T-cell (primary cell): ENCODE data around the gene ST3GAL2. TPM values are rescaled to one million over a fixed set of nuclear protein-coding genes. Genes with fewer than 3 reads are reported as not detected.
A peak's percentile ranks its signal among the peaks of the same experiment; 100 is the strongest.

Experiments
- ATAC-seq, 4 experiments: fragments of 200-7000 bp in 3 of 4; fragments of 150-1000 bp in 1 of 4; cut with Tn5 transposase; replicated peaks in 1 of 4; 1 replicate in 3 of 4; 2 replicates in 1 of 4; pipeline ENCODE4 v1.10.0; 2021; ENCODE audit warnings: moderate library complexity in 3 of 4, mild to moderate bottlenecking in 2 of 4, moderate number of reproducible peaks in 1 of 4
- CTCF ChIA-PET, 2 donors: fragments of 300-600 bp; sonication (Branson Sonifier 250); formaldehyde crosslinking; loops; one replicate each; lab custom pipeline; 2022; ENCODE audit warnings: antibody characterized with exemption in 2 of 2; lab: Charles Lee
- POLR2A ChIA-PET, 2 donors: fragments of 300-600 bp; sonication (Branson Sonifier 250); formaldehyde crosslinking; loops; one replicate each; lab custom pipeline; 2022; ENCODE audit warnings: antibody characterized with exemption in 2 of 2; lab: Charles Lee
- DNase-seq, 35 experiments: peaks; one replicate each; pipeline versions ENCODE4 v3.0.0 to v3.0.0-alpha.2; 2013 to 2023
- H3K27ac ChIP-seq: one replicate; pipeline ENCODE4 v1.5.1; 2013; ENCODE audit warnings: low read length
- H3K27me3 ChIP-seq, 2 experiments: replicated peaks in 1 of 2; 1 replicate in 1 of 2; 2 replicates in 1 of 2; pipeline versions ENCODE4 v1.6.1 to v1.7.0; 2013; ENCODE audit warnings: low read length in 1 of 2, mixed read lengths in 1 of 2; ENCODE audit not compliant: control insufficient read depth in 2 of 2, insufficient read depth in 2 of 2; ENCODE audit errors: extremely low read depth in 1 of 2
- H3K36me3 ChIP-seq, 2 donors: 1 replicate in 1 of 2; 2 replicates in 1 of 2; pipeline versions ENCODE4 v1.6.1 to v1.7.0; 2013; ENCODE audit warnings: low read length in 1 of 2; ENCODE audit not compliant: control insufficient read depth in 2 of 2, insufficient read depth in 1 of 2; ENCODE audit errors: extremely low read depth in 1 of 2
- H3K4me1 ChIP-seq, 2 experiments: 1 replicate in 1 of 2; 2 replicates in 1 of 2; pipeline versions ENCODE4 v1.6.1 to v1.7.0; 2013; ENCODE audit warnings: low read length in 2 of 2, mixed read lengths in 1 of 2; ENCODE audit not compliant: insufficient read depth in 2 of 2, control insufficient read depth in 1 of 2; ENCODE audit errors: extremely low read depth in 1 of 2
- H3K4me3 ChIP-seq, 2 donors: 1 replicate in 1 of 2; 2 replicates in 1 of 2; pipeline versions ENCODE4 v1.5.1 to v1.7.0; 2013; ENCODE audit warnings: mild to moderate bottlenecking in 2 of 2, low read length in 1 of 2, moderate library complexity in 1 of 2; ENCODE audit not compliant: control insufficient read depth in 1 of 2; ENCODE audit errors: extremely low read depth in 1 of 2
- H3K9me3 ChIP-seq: 2 replicates; pipeline ENCODE4 v1.7.0; 2013
- H3K27ac Mint-ChIP-seq, 2 donors: one replicate each; pipeline ENCODE4 v1.8.0; 2020 to 2021; ENCODE audit warnings: mild to moderate bottlenecking in 2 of 2, mixed read lengths in 2 of 2
- H3K27me3 Mint-ChIP-seq, 2 donors: one replicate each; pipeline ENCODE4 v1.8.0; 2021 to 2022; ENCODE audit warnings: mixed read lengths in 2 of 2
- H3K36me3 Mint-ChIP-seq: one replicate; pipeline ENCODE4 v1.8.0; 2021; ENCODE audit warnings: mixed read lengths
- H3K4me1 Mint-ChIP-seq, 3 donors: one replicate each; pipeline ENCODE4 v1.8.0; 2020 to 2022; ENCODE audit warnings: mixed read lengths in 3 of 3, mild to moderate bottlenecking in 1 of 3
- H3K4me3 Mint-ChIP-seq, 3 donors: one replicate each; pipeline ENCODE4 v1.8.0; 2020 to 2022; ENCODE audit warnings: mild to moderate bottlenecking in 3 of 3, mixed read lengths in 3 of 3, moderate library complexity in 3 of 3
- H3K9me3 Mint-ChIP-seq, 3 donors: one replicate each; pipeline ENCODE4 v1.8.0; 2020 to 2022; ENCODE audit warnings: mixed read lengths in 3 of 3
- WGBS: methylation state at CpG from one replicate; pipeline ENCODE4 v1.1.5; 2013; ENCODE audit warnings: missing lambda C conversion rate; ENCODE audit not compliant: insufficient coverage; 5-methylcytosine and 5-hydroxymethylcytosine counted together
- total RNA-seq, 35 experiments: library from RNA in 6 of 35; stranded (reverse) in 6 of 35; fragments of 120-200 nt in 1 of 35; gene quantifications; one replicate each; pipeline versions ENCODE4 v1.2.1 to v1.2.4 and lab custom pipeline; 2013 to 2026

Gene ST3GAL2
- total RNA-seq, 5 donors from 2014 or later (not counting 1 experiment from before 2014, with no cell fraction given), result 18.9 to 35.1 (median 30.2) TPM

- DNase-seq (no peak), ATAC-seq (no peak)
- ChIA-PET CTCF (no interaction called here), POLR2A (no interaction called here)
- Mint-ChIP-seq H3K4me1 (peaks cover 64 to 79% (median 72%) of the 10 kb centered on the region in 3 donors), H3K27ac (peak overlapping the region in 1 of 2 donors; percentile 87), H3K9me3 (no peaks in the 10 kb centered on the region), H3K4me3 (no peak overlapping the region), H3K36me3 (peaks cover 8% of the 10 kb centered on the region), H3K27me3 (no peaks in the 10 kb centered on the region)
- H3K27ac ChIP-seq, result no peak overlapping the region
- 73% methylated on average over 2 of the region's 6 CpGs for WGBS
- peaks cover 31 to 74% of the 10 kb centered on the region in 2 experiments for H3K4me1 ChIP-seq
- H3K9me3 ChIP-seq, result no peaks in the 10 kb centered on the region
- no peak overlapping the region for H3K4me3 ChIP-seq
- peaks cover 0 to 8% of the 10 kb centered on the region in 2 donors for H3K36me3 ChIP-seq
- no peaks in the 10 kb centered on the region for H3K27me3 ChIP-seq
Measured at GRCh38 chr16:70434484-70435260, 4.2 kb downstream of the ST3GAL2 start.

GRCh38 chr16:70433458-70434103, 5.3 kb downstream of the ST3GAL2 start:
- no peaks in the 10 kb centered on the region for H3K9me3 Mint-ChIP-seq
- Histone ChIP-seq H3K4me3 (no peak overlapping the region), H3K9me3 (no peaks in the 10 kb centered on the region), H3K4me1 (peaks cover 34 to 77% of the 10 kb centered on the region in 2 experiments), H3K36me3 (peaks cover 1 to 8% of the 10 kb centered on the region in 2 donors), H3K27me3 (no peaks in the 10 kb centered on the region), H3K27ac (no peak overlapping the region)
- CTCF ChIA-PET, result no interaction called here
- no peaks in the 10 kb centered on the region for H3K27me3 Mint-ChIP-seq
- POLR2A ChIA-PET, result interaction anchor here in 1 of 2 donors (0.5 kb wide), 2 partner anchors 21 to 23 kb away, joined by 3 read pairs; no protein-coding TSS in a partner anchor
- H3K4me3 Mint-ChIP-seq, result peak overlapping the region in 1 of 3 donors; percentile 29
- peaks cover 8% of the 10 kb centered on the region for H3K36me3 Mint-ChIP-seq
- DNase-seq (no peak), ATAC-seq (no peak)
- WGBS, result 100% methylated on average over 3 of the region's 5 CpGs
- H3K27ac Mint-ChIP-seq, result peak overlapping the region; percentile 9 to 87
- peaks cover 70 to 79% (median 75%) of the 10 kb centered on the region in 3 donors for H3K4me1 Mint-ChIP-seq

- H3K9me3 ChIP-seq, result no peaks in the 10 kb centered on the region
- DNase-seq (no peak), ATAC-seq (no peak)
- no peak overlapping the region for H3K4me3 ChIP-seq
- H3K4me3 Mint-ChIP-seq, result peak overlapping the region in 1 of 3 donors; percentile 42
- no peaks in the 10 kb centered on the region for H3K27me3 ChIP-seq
- no peaks in the 10 kb centered on the region for H3K27me3 Mint-ChIP-seq
- H3K9me3 Mint-ChIP-seq, result no peaks in the 10 kb centered on the region
- H3K27ac Mint-ChIP-seq, result peak overlapping the region; percentile 79 to 87
- peaks cover 34 to 79% of the 10 kb centered on the region in 2 experiments for H3K4me1 ChIP-seq
- ChIA-PET CTCF (interaction anchor here in 1 of 2 donors (0.7 kb wide), 1 partner anchor 53 kb away, joined by 3 read pairs; no protein-coding TSS in a partner anchor), POLR2A (interaction anchor here in 1 of 2 donors (0.5 kb wide), 1 partner anchor 20 kb away, joined by 3 read pairs; no protein-coding TSS in a partner anchor)
- peaks cover 71 to 81% (median 76%) of the 10 kb centered on the region in 3 donors for H3K4me1 Mint-ChIP-seq
- peaks cover 8% of the 10 kb centered on the region for H3K36me3 Mint-ChIP-seq
- 87% methylated on average over 10 of the region's 12 CpGs for WGBS
- H3K27ac ChIP-seq, result peak overlapping the region; percentile 38
- peaks cover 4 to 8% of the 10 kb centered on the region in 2 donors for H3K36me3 ChIP-seq
Measured at GRCh38 chr16:70432723-70433457, 6.0 kb downstream of the ST3GAL2 start.

- Histone ChIP-seq H3K4me1 (peaks cover 31 to 77% of the 10 kb centered on the region in 2 experiments), H3K9me3 (no peaks in the 10 kb centered on the region), H3K4me3 (no peak overlapping the region), H3K27ac (no peak overlapping the region), H3K27me3 (no peaks in the 10 kb centered on the region), H3K36me3 (peaks cover 4 to 8% of the 10 kb centered on the region in 2 donors)
- WGBS, result no CpG with 5 or more reads among the region's 3 CpGs
- ChIA-PET CTCF (interaction anchor here (0.6 to 0.7 kb wide), 2 partner anchors 22 to 52 kb away, joined by 3 read pairs; no protein-coding TSS in a partner anchor), POLR2A (no interaction called here)
- Mint-ChIP-seq H3K4me1 (peaks cover 71 to 80% (median 75%) of the 10 kb centered on the region in 3 donors), H3K9me3 (no peaks in the 10 kb centered on the region), H3K4me3 (peak overlapping the region in 1 of 3 donors; percentile 42), H3K36me3 (peaks cover 12% of the 10 kb centered on the region), H3K27me3 (no peaks in the 10 kb centered on the region), H3K27ac (peak overlapping the region; percentile 39 to 87)
- ATAC-seq, result no peak
- DNase-seq, result no peak
Measured at GRCh38 chr16:70432356-70432722, 6.6 kb downstream of the ST3GAL2 start.

- ChIA-PET POLR2A (interaction anchor here in 1 of 2 donors (0.6 kb wide), 1 partner anchor 69 kb away, joined by 3 read pairs; no protein-coding TSS in a partner anchor), CTCF (no interaction called here)
- no peaks in the 10 kb centered on the region for H3K27me3 ChIP-seq
- Mint-ChIP-seq H3K4me1 (peaks cover 63 to 70% (median 65%) of the 10 kb centered on the region in 3 donors), H3K9me3 (no peaks in the 10 kb centered on the region), H3K27me3 (no peaks in the 10 kb centered on the region), H3K27ac (peak overlapping the region; percentile 84 to 90), H3K36me3 (peaks cover 12% of the 10 kb centered on the region), H3K4me3 (peak overlapping the region; percentile 34 to 83 (median 37))
- peaks cover 4 to 8% of the 10 kb centered on the region in 2 donors for H3K36me3 ChIP-seq
- peak; percentile 75 to 95 (median 78) for ATAC-seq
- WGBS, result 26% methylated on average over 4 of the region's 11 CpGs
- peak in 33 of 35 experiments; percentile 47 to 84 (median 67) for DNase-seq
- peaks cover 31 to 70% of the 10 kb centered on the region in 2 experiments for H3K4me1 ChIP-seq
- H3K9me3 ChIP-seq, result no peaks in the 10 kb centered on the region
- H3K4me3 ChIP-seq, result peak overlapping the region; percentile 7 to 42
- H3K27ac ChIP-seq, result peak overlapping the region; percentile 84
Measured at GRCh38 chr16:70430667-70431536, 8.0 kb downstream of the ST3GAL2 start.
